Right renal pelvis (tissue), 4 donors: ENCODE data around the gene SH3YL1. TPM values are rescaled to one million over a fixed set of nuclear protein-coding genes. Genes with fewer than 3 reads are reported as not detected.

Experiments used
- DNase-seq, 4 donors: peaks; one replicate each; pipeline ENCODE4 v3.0.0-alpha.2; 2013; ENCODE audit warnings: low read depth in 4 of 4, low spot score in 3 of 4, missing footprints in 1 of 4
- polyA plus RNA-seq, 4 donors: library from polyadenylated mRNA; unstranded; fragments of 120-200 nt; gene quantifications; one replicate each; pipeline ENCODE4 v1.2.1, GENCODE V29; 2013; ENCODE audit not compliant: insufficient read length in 4 of 4

SH3YL1 gene
- polyA plus RNA-seq, 4 donors: 93.6 to 113 (median 104) TPM

DNA sequence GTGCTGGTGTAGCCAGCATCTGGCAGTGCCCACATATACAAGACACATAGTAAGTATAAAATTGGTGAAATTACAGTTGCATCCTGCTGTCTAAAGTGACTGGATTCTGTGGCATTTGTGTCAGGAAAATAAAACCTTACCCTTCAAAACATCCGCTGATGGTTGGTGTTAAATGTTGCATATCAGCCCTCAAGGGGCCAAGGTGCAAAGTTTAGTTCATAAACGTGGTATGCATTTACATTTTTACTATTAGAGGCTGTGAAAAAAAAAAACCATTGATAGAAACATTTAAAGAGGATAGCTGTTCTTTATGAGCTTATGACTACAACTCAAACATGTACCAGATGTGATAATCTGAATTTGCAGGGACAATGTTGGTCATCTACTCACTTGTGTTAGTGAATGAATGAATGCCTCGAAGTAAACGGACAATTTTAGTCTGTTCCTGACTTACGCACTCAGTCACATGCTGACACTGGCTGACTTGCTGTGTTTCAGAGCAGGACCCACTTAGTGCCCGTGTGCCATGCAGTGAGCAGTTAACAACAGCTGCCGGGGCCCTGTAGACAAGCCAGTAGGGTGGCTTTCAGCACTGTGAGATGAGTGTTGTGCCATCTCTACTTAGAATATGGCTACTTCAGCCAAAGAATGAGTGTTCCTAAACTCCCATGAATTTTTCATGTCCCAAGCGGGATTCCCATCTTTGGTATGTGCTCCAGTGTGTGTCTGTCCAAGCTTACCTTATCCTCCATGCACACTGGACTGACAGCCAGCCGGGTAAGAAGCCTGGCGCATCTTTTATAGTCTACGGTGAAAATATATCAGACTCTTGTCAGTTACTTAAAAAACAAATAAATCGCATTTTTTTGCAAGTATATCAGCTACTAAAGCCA is 18.8 kb upstream of the SH3YL1 start:
- no peak for DNase-seq

DNA sequence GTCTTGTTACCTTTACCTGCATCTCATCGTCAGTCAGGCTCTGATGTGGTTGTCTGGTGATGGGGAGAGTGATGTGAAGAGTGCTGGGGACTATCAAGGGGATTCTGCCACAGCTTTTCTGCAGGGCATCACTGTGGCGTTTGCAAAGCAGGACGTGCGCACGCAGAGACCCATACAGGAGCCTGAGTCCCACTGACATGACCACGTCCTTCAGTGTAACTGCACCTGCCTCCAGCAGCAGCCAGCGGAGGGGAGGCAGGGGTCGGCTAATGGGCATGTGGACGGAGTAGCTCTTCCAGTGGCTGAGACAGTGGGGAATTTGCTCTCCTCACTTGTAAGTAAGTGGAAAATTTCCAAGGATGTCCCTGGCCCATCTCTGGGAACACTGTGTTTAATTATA is 17.5 kb upstream of the SH3YL1 start:
- no peak for DNase-seq

DNA sequence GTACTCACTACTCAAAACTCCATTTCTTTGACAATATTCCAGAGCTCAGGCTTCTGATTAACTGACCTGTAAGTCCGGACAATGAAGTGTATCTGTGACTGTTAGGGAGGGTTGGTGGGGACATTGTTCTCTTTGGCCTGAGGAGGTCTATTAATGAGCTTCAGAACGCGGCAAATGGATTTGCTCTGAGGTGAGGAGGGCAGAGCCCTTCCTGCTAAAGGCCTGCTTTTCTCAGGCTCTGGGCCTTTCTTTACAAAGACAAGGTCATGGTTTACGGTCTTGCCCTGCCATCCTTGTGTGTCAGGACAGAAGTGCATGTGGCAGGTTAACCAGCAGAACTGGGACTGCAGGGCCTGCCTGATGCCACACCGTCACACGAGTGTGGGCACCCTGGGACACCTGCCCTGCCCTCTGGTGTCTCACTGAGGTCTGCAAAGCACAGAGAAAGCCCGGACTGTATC is 16.8 kb upstream of the SH3YL1 start:
- DNase-seq: no peak

DNA sequence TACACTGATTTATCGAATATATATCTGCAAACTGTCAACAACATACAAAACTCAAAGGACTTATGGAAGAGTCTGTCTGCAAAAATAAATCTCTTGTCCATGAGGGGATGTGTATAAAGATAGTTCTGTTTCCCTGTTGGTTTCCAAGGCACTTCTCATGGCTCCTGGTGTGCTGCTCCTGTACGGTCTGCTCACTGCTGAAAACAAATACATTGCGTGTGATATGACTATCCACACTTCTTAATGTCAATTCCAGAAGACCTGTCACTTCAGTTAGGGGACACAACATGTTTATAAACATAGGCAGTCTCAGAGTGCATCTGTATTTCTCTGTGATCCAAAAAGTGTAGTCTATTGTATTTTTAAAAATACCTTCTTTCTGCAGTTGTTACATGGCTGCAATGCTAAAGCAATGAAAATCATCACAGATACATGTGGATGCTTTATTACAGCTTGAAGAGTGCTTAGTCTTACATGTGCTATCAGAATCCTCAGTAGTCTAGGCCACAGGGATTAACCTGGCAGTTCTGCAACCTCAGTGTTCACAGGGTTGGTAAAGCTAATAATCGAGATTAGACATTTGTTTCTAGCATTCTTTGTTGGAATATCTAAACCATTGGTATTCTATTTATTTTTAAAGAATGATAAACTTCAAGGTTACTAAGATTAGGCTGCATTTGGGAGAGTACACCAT is 16.3 kb upstream of the SH3YL1 start:
- DNase-seq: no peak

DNA sequence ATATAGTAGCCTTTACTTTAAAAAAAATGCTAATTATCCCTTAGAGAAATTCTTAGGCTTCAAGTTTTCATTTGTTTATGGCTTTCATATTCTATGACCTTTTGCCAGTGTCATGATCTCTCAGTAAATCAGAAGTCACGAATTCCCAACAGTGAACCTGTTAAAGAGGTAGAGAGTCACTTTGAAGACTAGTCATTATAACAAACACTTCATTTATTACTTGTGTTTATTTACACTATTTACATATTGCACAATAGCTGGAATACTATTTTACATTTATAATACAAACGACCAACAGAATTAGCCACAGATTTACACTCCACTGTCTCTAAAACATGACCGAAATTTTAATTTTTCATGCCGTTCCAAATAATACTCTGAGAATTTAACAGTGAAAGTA is 15.5 kb upstream of the SH3YL1 start:
- DNase-seq: no peak

DNA sequence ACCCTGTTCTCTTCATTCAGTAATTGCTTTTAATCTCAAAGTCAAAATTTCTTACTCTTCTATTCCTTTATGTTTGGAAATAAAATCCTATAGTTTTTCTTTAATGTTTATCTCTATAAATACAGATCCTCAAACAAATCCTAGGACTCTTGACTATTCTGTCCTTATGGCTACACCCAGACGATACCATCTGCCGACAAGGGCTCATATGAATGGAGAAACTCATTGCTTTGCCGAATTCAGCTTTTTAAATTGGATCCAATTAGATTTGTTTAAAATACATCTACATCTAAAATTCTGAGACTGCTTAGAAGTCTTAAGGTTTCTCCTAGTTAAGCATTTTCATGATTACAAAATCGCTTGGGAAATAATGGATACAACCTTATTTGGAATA is 15.1 kb upstream of the SH3YL1 start:
- DNase-seq: no peak

DNA sequence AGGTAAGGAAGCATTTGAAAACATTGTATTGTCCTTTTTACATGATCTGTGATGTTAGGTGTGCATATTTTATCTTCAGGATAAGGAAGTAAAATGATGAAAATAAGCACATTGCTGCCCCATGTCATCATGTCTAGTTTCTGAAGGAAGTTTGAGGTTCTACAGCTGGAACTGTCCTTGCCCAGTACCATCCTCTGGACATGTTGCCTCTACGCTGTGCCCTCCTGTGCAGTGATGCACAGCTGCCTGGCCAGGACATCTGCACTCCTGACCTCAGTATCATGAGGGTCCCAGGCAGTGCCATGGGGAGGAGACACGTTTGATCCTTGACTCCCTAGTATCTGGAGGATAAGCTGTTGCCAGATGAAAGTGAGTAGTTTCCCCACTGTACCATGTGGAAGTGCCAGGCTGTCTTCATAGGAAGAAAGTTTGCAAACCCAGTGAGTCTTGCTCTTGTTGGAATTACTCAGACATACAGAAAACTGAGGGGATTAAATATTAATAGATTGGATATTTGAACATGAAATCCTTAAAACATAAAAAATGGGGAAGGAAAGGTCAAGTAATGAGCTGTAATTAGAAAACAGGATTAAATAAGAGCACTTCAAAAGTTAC is 14.6 kb upstream of the SH3YL1 start:
- DNase-seq: no peak

DNA sequence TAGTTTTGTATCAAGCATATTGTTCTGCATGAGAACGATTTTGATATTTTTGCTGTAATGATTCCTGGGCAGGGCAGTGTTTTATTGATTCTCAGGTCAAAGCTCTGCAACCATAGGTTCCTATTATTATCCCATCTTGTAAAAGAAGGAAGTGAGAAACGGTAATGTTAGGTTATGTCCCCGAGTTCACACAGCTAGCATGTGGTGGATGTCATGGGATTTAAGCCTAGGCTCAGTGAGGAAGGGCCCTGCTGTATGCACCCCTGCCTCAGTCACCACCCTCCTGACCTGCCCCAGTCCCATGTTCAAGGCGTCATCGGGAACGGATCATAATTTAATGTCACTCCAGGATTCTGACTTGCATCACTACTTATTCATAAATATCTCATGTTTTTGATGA is 11.6 kb upstream of the SH3YL1 start:
- DNase-seq: no peak

DNA sequence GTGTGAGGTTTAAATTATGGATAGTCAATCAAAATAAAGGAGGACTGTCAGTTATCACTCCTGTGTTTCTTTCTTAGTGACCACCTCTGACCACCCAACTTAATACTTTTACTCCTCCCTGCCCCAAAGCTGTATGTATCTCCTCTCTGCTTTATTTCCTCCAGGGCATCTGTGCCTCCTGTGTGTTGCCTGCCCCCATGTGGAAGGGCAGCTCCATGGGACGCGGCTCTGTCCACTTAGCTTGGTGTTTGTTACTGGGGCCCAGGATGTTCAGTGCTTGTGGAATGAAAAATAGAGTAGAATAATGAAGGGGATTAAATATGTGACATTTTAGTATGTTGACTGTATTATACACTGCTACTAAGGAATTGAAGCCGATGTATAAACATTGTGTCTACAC is 10.7 kb upstream of the SH3YL1 start:
- DNase-seq: no peak

DNA sequence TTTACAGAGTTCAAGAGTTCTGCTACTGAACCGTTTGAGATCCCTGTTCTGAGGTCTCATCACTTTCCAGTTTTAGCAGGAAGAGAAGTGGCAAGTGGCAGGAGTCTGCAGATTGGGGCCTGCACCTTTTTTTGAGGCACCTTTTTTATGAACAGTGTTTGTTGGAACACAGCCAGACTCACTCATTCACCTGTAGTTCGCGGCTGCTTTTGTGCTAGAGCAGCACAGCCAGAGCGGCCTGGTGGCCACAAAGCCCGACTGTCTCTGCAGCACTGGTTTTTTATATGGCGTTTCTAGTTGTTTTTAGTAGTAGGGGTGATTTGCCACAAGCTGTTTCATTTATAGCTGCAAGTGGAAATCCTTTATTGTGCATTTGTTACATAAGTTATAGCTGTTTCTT is 9.5 kb upstream of the SH3YL1 start:
- no peak for DNase-seq

DNA sequence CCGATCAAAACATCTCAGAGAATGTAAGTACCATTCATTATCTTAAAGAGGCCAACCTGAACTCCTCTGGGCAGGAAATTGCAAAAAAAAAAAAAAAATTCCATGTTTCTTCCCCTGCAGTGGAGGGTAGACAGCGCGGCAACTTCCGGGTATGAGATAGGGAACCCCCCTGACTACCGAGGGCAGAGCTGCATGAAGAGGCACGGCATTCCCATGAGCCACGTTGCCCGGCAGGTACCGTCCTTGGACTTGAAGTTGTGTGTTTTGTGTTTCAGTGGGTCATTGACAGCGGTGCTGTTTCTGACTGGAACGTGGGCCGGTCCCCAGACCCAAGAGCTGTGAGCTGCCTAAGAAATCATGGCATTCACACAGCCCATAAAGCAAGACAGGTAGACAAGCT is 8.1 kb upstream of the SH3YL1 start:
- DNase-seq: no peak

DNA sequence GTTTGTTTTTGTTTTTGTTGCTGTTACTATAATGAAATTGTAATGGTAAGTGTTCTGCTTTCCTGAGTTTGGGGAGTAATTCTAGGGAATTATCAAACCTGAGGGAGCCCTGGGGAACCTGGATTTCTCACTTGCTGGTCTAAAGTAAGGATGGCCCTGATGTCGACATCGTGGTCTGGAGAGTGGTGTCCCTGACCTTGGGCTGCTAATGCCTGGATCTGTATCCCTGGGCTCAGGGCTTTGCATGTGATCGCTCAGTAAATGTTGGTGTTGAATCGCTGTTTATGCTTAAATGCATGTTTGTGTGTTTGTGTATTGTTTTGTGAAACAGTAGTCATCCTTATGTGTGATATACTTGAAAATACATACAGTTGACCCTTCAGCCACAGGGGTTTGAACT is 7.0 kb upstream of the SH3YL1 start:
- DNase-seq: no peak

DNA sequence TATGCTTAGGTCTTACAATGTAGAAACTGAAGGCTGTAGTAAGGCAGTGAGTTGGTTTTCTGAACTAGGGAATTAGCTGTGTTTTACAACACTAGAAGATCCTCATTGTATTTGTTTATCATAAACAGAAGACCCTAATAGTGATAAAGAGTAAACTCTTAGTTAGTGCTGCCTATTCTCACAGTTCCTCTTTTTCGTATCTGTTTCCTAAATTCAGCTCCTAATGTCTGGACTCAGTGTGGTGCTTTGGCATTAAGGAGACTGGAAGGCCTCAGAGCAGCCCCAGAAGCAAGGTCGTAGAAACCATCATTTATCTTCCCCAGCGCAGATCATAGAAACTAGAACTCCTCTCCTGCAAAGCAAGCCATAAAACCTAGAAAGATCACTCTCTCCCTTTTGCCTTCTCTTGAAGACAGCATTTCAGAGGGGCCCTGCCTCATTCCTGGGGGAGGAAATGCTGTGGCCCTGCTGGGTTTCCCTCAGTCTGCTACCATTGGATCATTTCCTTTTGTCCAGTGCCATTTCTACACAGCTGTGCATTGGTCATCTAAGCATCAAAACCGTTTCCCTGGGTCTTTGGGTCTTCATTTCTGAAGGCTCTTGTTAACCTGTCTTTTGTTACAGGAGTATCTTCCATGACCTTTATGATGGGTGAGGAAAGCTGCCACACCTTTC is 5.7 kb upstream of the SH3YL1 start:
- no peak for DNase-seq

DNA sequence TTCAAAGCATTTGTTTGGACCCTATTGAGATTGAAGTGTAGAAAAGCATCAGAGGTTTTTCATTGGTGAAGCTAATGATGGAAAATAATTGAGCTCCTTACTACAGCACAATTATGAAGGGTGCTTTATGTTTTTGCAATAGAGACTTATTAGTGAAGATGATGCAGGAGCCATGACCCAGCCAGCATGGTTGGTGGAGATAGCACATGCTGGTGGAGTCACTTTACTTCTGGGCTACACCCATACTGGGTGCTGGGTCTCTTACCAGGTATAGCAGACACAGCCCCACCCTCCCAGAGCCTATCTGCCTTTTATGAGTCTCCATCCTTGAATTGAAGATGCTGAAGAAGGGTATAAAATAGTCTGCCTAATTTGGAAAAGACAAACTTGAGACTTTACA is 4.5 kb upstream of the SH3YL1 start:
- DNase-seq: no peak

DNA sequence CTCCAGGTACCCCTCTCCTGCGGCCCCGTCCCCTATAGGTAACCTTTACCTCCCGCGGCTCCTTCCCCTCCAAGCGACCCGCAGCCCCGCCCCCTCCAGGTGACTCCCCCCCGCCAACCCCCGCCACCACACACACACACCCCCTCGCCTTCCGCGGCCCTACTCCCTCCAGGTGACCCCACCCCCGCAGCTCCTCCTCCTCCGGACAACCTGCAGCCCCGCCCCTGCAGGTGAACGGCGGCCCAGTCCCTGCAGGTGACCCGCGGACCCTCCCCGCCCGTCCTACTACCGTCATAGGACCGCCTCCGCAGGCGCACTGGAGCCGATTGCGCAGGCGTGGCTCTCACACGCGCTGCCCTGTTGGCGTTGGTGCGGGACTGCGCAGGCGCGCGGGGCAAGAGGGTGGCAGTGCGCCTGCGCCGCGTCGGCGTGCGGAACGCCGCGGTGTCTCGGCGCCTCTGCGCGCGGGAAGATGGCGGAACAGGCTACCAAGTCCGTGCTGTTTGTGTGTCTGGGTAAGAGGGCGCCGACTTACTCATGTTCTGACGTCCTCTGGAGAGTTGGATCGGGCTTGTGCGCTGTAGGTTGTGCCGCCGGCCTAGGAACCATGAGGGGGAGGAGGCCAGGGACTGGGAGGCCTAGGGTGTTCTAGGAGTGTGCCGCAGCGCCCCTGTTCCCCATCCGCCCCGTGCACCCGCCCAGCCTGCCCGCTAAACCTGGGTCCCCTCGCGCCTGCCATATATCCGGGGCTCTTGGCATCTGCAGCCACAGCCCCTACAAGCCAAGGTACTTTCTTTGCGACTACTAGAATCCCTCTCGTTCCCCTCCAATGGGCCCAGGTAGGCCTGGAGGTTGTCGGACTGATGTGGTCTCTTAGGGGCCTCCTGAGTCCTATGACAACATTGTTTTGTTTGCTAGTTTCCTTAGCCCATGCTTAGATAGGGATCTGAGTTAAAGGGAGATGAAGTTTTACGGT is 949 bp upstream of the SH3YL1 start, which contains the start of gene ACP1:
ACP1 (plus strand) TSS at position 455 of the 976 bp plus-strand sequence; CDS start at position 473, 18 bp downstream.
- peak; percentile 88 to 98 (median 92) for DNase-seq

DNA sequence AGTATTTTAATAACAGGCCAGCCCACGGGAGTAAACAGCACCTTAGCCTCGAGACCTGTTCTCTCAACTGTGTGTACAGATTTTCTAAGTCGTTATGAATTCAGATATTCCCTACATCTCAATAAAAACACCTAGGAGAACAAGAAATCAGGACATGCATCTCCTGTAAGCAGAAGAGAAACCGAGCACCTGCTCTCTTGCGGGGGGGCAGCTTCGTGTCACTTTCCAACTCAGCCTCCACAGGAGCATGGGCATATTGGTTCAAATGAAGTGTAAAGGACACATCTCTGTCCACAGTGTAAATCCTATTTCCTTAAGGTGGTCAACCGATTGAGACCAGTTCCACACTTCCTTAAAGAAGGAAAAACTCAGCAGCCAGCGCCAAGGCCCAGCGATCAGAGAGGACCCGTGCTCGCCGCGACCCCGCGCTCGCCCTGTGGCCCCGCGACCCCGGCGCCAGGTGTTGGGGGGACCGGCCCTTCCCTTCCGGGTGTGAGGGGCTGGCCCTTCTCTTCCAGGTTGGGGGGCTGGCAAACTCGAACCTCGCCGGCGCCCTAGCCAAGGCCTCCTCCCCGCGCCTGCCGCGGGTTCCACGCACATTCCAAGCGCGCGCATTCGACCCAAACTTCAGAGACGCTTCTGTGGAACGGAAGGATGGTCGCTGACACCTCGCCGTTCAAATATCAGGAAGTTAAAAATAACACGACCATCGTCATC is 652 bp downstream of the SH3YL1 start:
- DNase-seq: no peak

DNA sequence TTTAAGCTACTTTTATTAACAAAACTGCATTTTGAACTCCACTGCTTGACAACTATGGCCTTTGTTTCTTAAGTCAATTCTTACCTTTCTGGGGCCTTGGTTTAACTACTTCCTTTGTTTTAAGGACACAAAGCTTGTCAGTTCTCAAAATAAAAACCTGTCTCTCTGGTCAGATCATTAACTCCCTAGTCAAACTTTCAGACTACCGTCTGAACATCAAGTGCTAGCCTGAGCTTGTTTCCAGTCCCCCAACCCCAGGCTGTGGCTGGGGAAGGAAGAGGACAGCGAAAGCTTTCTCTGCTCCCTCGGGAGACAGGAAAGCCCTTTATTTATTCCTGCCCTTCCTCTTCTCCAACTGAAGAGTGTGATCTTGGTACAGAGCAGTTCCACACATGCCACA is 1.7 kb downstream of the SH3YL1 start:
- DNase-seq: no peak

DNA sequence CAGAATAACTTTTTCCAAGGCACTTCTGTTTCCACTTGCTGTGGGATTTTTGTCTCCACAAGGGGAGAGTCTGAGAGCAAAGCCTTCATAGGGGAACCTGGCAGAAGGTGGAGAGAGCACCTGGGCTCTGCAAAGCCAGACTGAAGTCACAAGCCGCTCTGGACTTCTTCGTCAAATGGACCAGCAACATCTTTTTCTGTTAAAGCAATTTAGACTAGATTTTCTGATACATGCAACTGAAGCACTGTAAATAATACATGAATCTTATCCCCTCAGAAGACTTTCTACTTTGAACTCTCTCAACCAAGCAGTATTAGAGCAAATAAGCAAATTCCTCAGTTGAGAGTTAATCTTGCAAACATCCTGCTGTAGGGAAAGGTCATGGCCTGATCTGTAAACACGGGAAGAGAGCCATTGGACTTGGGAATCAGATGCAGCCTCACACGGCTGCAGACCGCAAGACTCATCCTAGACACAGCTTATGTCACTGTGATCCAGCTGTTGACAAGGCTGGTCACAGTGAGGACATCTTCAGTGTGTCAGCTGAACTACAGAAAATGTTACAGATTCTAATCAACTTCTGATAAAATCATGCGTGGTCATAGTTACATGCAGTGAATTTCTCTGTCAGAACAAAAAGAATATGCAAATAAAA is 3.2 kb downstream of the SH3YL1 start:
- DNase-seq: no peak
